Activated naive CD8-positive, alpha-beta T cell (primary cell): ENCODE data around the gene GSTM2.

ENCODE experiments used
- H3K27ac Mint-ChIP-seq: one replicate; pipeline ENCODE4 v1.8.0; 2021; ENCODE audit warnings: mixed read lengths
- H3K27me3 Mint-ChIP-seq: one replicate; pipeline ENCODE4 v1.8.0; 2021; ENCODE audit warnings: mixed read lengths
- H3K36me3 Mint-ChIP-seq: one replicate; pipeline ENCODE4 v1.8.0; 2021; ENCODE audit warnings: mixed read lengths
- H3K4me1 Mint-ChIP-seq: one replicate; pipeline ENCODE4 v1.8.0; 2021; ENCODE audit warnings: low read depth, mixed read lengths
- H3K4me3 Mint-ChIP-seq: one replicate; pipeline ENCODE4 v1.8.0; 2021; ENCODE audit warnings: mild to moderate bottlenecking, mixed read lengths
- H3K9me3 Mint-ChIP-seq: one replicate; pipeline ENCODE4 v1.8.0; 2021; ENCODE audit warnings: low read depth, mixed read lengths

The GSTM2 gene

GRCh38 chr1:109667452-109668122 lies at the start of gene GSTM2:
Gene GSTM2 (plus strand): TSS chr1:109668057. CDS start chr1:109668116, 59 bp downstream.
- Mint-ChIP-seq H3K27ac (no peak within 1 kb of the TSS), H3K9me3 (no peaks in the 10 kb centered on the region), H3K4me1 (peaks cover 19% of the 10 kb centered on the region), H3K4me3 (peak within 1 kb of the TSS; percentile 68), H3K36me3 (peaks cover 3% of the 10 kb centered on the region), H3K27me3 (no peaks in the 10 kb centered on the region)

- peaks cover 53% of the 10 kb centered on the region for H3K4me1 Mint-ChIP-seq
- H3K27me3 Mint-ChIP-seq = no peaks in the 10 kb centered on the region
- no peaks in the 10 kb centered on the region for H3K9me3 Mint-ChIP-seq
- no peaks in the 10 kb centered on the region for H3K36me3 Mint-ChIP-seq
- peak overlapping the region; percentile 98 for H3K4me3 Mint-ChIP-seq
- H3K27ac Mint-ChIP-seq = peak overlapping the region; percentile 98
Measured at GRCh38 chr1:109618661-109619575, 48.9 kb upstream of the GSTM2 start.

GRCh38 chr1:109619576-109620400 lies 48.1 kb upstream of the GSTM2 start, which contains the start of the genes AMPD2 and GNAT2:
Gene AMPD2 (plus strand): TSS chr1:109619837. CDS start chr1:109621176, 1,339 bp downstream.
Gene GNAT2 (minus strand): TSS chr1:109619616. CDS start chr1:109612870, 6,746 bp downstream.
- Mint-ChIP-seq H3K27ac (peak within 1 kb of the TSS; percentile 98), H3K9me3 (no peaks in the 10 kb centered on the region), H3K4me1 (peaks cover 61% of the 10 kb centered on the region), H3K27me3 (no peaks in the 10 kb centered on the region), H3K4me3 (peak within 1 kb of the TSS; percentile 98), H3K36me3 (no peaks in the 10 kb centered on the region)

GRCh38 chr1:109620401-109620791 lies 47.5 kb upstream of the GSTM2 start:
- no peaks in the 10 kb centered on the region for H3K27me3 Mint-ChIP-seq
- no peaks in the 10 kb centered on the region for H3K36me3 Mint-ChIP-seq
- H3K4me1 Mint-ChIP-seq = peaks cover 61% of the 10 kb centered on the region
- peak overlapping the region; percentile 98 for H3K27ac Mint-ChIP-seq
- no peaks in the 10 kb centered on the region for H3K9me3 Mint-ChIP-seq
- peak overlapping the region; percentile 98 for H3K4me3 Mint-ChIP-seq

GRCh38 chr1:109620841-109621286 lies 47.0 kb upstream of the GSTM2 start:
- H3K27me3 Mint-ChIP-seq = no peaks in the 10 kb centered on the region
- peaks cover 60% of the 10 kb centered on the region for H3K4me1 Mint-ChIP-seq
- peak overlapping the region; percentile 98 for H3K4me3 Mint-ChIP-seq
- no peaks in the 10 kb centered on the region for H3K9me3 Mint-ChIP-seq
- no peaks in the 10 kb centered on the region for H3K36me3 Mint-ChIP-seq
- H3K27ac Mint-ChIP-seq = peak overlapping the region; percentile 98

- Mint-ChIP-seq H3K4me3 (peak overlapping the region; percentile 98), H3K36me3 (no peaks in the 10 kb centered on the region), H3K27ac (peak overlapping the region; percentile 74), H3K4me1 (peaks cover 53% of the 10 kb centered on the region), H3K9me3 (no peaks in the 10 kb centered on the region), H3K27me3 (no peaks in the 10 kb centered on the region)
Measured at GRCh38 chr1:109621379-109622136, 46.3 kb upstream of the GSTM2 start.

DNA sequence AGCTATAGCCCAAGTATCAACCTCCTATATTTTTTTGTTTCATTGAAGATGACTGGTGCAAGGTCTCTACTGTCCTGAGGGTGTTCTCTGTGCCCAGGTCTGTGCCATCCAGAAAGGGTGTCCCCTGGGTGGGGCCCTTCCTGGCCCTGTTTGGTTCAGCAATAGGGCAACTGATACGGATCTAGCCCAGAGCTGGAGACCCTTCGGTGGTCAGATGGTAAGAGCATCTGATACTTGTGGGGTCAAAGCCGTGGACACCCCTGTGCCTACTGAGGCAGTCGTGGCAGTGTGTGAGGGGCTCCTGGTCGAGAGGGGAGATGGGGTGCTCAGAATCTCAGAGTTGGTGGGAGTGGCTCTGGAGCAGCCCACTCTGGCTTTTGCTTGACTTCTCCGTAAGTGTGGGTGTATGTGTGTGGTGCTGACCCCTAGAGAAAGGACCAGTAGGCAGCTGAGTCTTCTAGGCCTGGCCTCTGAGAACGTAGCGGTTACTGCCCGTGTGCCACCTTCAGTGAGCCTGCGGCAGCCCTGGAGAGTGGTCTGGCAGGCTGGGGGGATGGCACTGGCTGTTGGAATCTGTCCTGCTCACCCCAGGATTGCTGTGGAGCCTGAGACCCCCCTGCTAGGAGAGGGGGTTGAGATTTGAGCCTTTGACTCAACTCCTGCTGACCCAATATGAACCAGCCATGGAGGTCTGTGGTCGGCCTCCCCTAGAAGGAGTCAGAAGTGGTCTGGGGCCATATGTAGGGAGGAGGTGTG lies 45.5 kb upstream of the GSTM2 start:
- Mint-ChIP-seq H3K36me3 (no peaks in the 10 kb centered on the region), H3K4me3 (peak overlapping the region; percentile 98), H3K27ac (peak overlapping the region; percentile 74), H3K27me3 (no peaks in the 10 kb centered on the region), H3K4me1 (peaks cover 46% of the 10 kb centered on the region), H3K9me3 (no peaks in the 10 kb centered on the region)

- Mint-ChIP-seq H3K27ac (peak overlapping the region; percentile 74), H3K9me3 (no peaks in the 10 kb centered on the region), H3K27me3 (no peaks in the 10 kb centered on the region), H3K36me3 (no peaks in the 10 kb centered on the region), H3K4me3 (peak overlapping the region; percentile 98), H3K4me1 (peaks cover 42% of the 10 kb centered on the region)
Measured at GRCh38 chr1:109622895-109623294, 45.0 kb upstream of the GSTM2 start.

DNA sequence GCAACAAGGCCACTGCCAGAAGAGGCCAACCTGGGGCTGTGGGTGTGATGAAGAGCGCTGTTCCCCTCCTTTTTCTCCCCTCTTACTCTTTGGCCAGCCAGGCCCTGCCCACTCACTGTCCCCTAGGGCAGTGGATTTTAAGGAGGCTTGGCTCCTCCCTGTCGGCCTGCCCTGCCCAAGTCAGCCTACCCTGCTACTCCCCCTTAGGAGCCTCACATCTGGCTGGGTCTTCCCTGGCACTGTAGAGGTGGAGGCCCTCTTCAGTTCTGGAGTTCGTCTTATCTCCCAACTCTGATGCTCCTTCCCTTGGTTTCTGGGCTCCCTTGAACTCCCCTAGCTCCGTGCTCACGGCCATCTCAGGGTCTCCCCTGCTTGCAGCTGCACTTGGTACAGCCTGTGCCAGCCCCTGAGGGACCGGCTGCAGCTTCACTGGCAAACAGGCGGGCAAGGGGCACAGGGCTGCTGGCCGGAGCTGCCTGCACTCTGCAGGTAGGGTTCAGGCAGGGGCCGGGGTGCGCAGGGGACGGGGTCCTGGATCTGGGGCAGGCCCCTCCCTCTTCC lies 44.2 kb upstream of the GSTM2 start:
- H3K4me1 Mint-ChIP-seq = peaks cover 40% of the 10 kb centered on the region
- no peaks in the 10 kb centered on the region for H3K9me3 Mint-ChIP-seq
- H3K27me3 Mint-ChIP-seq = no peaks in the 10 kb centered on the region
- H3K4me3 Mint-ChIP-seq = peak overlapping the region; percentile 80
- peak overlapping the region; percentile 62 for H3K27ac Mint-ChIP-seq
- H3K36me3 Mint-ChIP-seq = no peaks in the 10 kb centered on the region

DNA sequence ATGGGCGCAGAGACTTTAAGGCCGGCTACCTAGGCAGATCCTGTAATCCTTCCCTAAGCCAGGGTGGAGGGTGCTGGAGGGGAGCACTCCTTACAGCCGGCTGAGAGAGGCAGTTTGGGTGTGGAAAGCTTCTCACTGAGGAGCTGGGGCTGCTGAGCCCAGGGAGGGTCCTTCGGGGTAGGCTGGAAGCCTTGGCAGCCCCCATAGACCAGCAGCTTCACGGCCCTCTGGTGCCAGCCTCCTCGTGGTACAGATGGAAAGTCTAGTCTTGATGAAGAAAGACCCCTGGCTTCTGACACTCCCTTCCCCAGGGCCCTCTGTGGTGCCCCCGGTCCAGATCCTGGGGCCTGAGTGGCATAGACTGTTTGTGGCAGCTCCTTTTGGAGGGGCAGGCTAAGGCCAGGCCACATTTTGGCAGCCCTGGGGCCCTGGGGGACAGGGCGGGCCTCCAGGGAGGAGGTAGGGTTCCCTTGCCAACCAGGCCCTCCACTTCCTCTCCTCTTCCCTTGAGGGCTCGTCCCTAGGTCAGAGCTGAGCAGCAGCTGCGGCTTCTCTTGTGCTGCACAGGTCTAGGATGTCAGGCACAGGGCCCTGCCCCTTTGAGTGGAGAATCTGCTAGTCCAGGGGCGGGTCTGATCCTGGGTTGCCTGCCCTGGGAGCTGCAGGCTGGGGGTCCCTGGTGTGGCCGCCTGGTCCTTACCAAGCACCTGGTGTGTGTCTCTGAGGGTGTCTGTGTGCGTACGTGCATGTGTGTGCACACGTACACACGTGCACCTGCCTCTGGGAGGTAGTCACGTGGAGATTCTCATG lies 43.5 kb upstream of the GSTM2 start:
- Mint-ChIP-seq H3K27me3 (no peaks in the 10 kb centered on the region), H3K4me1 (peaks cover 33% of the 10 kb centered on the region), H3K36me3 (no peaks in the 10 kb centered on the region), H3K27ac (peak overlapping the region; percentile 54), H3K9me3 (no peaks in the 10 kb centered on the region), H3K4me3 (peak overlapping the region; percentile 80)

DNA sequence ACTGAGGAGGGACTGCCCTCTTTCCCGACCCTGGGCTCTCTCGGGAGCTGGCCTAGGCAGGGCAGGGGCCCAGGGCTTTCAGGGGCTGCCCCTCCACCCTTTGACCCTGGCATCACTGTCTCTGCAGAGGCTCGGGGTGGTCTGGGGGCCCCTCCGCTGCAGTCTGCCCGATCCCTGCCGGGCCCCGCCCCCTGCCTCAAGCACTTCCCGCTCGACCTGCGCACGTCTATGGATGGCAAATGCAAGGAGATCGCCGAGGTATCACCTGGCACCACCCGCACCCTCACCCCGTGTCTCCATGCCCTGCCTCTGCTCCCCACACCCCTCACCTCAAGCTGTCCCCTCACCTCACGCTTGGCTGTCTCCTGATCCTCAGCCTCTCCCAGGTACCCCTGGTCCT lies 42.7 kb upstream of the GSTM2 start:
- Mint-ChIP-seq H3K27ac (peak overlapping the region; percentile 43), H3K4me3 (no peak overlapping the region), H3K9me3 (no peaks in the 10 kb centered on the region), H3K27me3 (no peaks in the 10 kb centered on the region), H3K4me1 (peaks cover 33% of the 10 kb centered on the region), H3K36me3 (no peaks in the 10 kb centered on the region)

GRCh38 chr1:109625601-109626560 lies 42.0 kb upstream of the GSTM2 start:
- Mint-ChIP-seq H3K27ac (peak overlapping the region; percentile 43), H3K4me3 (no peak overlapping the region), H3K4me1 (peaks cover 33% of the 10 kb centered on the region)

More at GRCh38 chr1:109625601-109626560, 42.0 kb upstream of the GSTM2 start:
- no peaks in the 10 kb centered on the region for H3K27me3 Mint-ChIP-seq
- H3K36me3 Mint-ChIP-seq = no peaks in the 10 kb centered on the region
- H3K9me3 Mint-ChIP-seq = no peaks in the 10 kb centered on the region
